ENCODE measurements around the gene GAK. TPM values are rescaled to one million over a fixed set of nuclear protein-coding genes. Genes with fewer than 3 reads are reported as not detected.

Gene GAK
- total and polyA plus RNA-seq, 4 donors = 27.4 to 69.7 (median 47.0) TPM

- no peak overlapping the region for H3K9ac ChIP-seq (ENCODE audit: low read depth in 1 of 2, low read length in 2 of 2)
Measured at GRCh38 chr4:926538-926937, 5.6 kb downstream of the GAK start.

More at GRCh38 chr4:926538-926937, 5.6 kb downstream of the GAK start:
- peaks cover 0 to 2% (median under 1%) of the 10 kb centered on the region in 4 donors for H3K36me3 ChIP-seq (ENCODE audit: control insufficient read depth in 4 of 4, insufficient read depth in 3 of 4, low read depth in 1 of 4, low read length in 3 of 4)
- DNase-seq (ENCODE audit: low spot score) = no peak
- no peak overlapping the region for H3K27ac ChIP-seq (ENCODE audit: low read depth in 1 of 2, low read length in 2 of 2)
- no peak overlapping the region for H3K4me3 ChIP-seq (ENCODE audit: low read depth in 1 of 3, low read length in 3 of 3)
- H3K4me1 ChIP-seq (ENCODE audit: control insufficient read depth in 4 of 4, insufficient read depth in 4 of 4, low read length in 3 of 4) = peaks cover 9 to 27% (median 26%) of the 10 kb centered on the region in 4 donors
- no peak for TF ChIP-seq NR2F2 (IDR thresholded peaks at IDR 0.05)
- TF ChIP-seq ZBTB33 (IDR thresholded peaks at IDR 0.05) = no peak
- TF ChIP-seq HNF4A (conservative IDR thresholded peaks at IDR 0.05) = no peak
- TF ChIP-seq YY1 (IDR thresholded peaks at IDR 0.05) = no peak
- TF ChIP-seq JUND (IDR thresholded peaks at IDR 0.05) = no peak
- TF ChIP-seq, protein P1, sequence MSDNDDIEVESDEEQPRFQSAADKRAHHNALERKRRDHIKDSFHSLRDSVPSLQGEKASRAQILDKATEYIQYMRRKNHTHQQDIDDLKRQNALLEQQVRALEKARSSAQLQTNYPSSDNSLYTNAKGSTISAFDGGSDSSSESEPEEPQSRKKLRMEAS (IDR thresholded peaks at IDR 0.05) = no peak
- no peak for TF ChIP-seq GABPA (IDR thresholded peaks at IDR 0.05 in 1 of 2, conservative IDR thresholded peaks at IDR 0.05 in 1 of 2)
- no peak for TF ChIP-seq REST (IDR thresholded peaks at IDR 0.05)
- no peak for TF ChIP-seq FOXA2 (IDR thresholded peaks at IDR 0.05)
- TF ChIP-seq EGR1 (IDR thresholded peaks at IDR 0.05; ENCODE audit: low read depth in 2 of 2) = no peak
- no peak for TF ChIP-seq HNF4G (IDR thresholded peaks at IDR 0.05)
- TF ChIP-seq ATF3 (IDR thresholded peaks at IDR 0.05) = no peak
- TF ChIP-seq SP1 (IDR thresholded peaks at IDR 0.05) = no peak
- TF ChIP-seq FOXA1 (IDR thresholded peaks at IDR 0.05) = no peak
- 92% methylated on average over 15 of the region's 17 CpGs for WGBS
- no peaks in the 10 kb centered on the region for H3K27me3 ChIP-seq (ENCODE audit: control insufficient read depth in 4 of 4, insufficient read depth in 4 of 4, low read length in 3 of 4)
- no peaks in the 10 kb centered on the region for H3K9me3 ChIP-seq (ENCODE audit: control insufficient read depth in 4 of 4, low read length in 3 of 4)
